Stimulated activated naive CD8-positive, alpha-beta T cell treated with anti-CD3 and anti-CD28 coated beads, Interleukin-15, amount 100 ng/mL, for 72 hours (primary cell): Measurements from ENCODE around the gene C15orf40.
"Not testable (repeated sequence)": the region's sequence is repeated elsewhere in the genome, so short reads cannot be mapped to it uniquely, and the experiment has no call there.

ENCODE experiments used
- ATAC-seq: fragments of 150-1000 bp; cut with Tn5 transposase; 2 replicates; pipeline ENCODE4 v1.10.0; 2021; ENCODE audit warnings: mild to moderate bottlenecking, moderate library complexity
- DNase-seq, 2 donors: peaks; one replicate each; pipeline ENCODE4 v3.0.0; 2021 to 2022
- H3K27ac Mint-ChIP-seq, 2 donors: one replicate each; pipeline ENCODE4 v1.8.0; 2022; ENCODE audit warnings: mild to moderate bottlenecking in 2 of 2, mixed read lengths in 2 of 2, moderate library complexity in 2 of 2
- H3K27me3 Mint-ChIP-seq: one replicate; pipeline ENCODE4 v1.8.0; 2022; ENCODE audit warnings: mixed read lengths
- H3K4me1 Mint-ChIP-seq: one replicate; pipeline ENCODE4 v1.8.0; 2022; ENCODE audit warnings: mild to moderate bottlenecking, mixed read lengths
- H3K4me3 Mint-ChIP-seq, 2 donors: one replicate each; pipeline ENCODE4 v1.8.0; 2022; ENCODE audit warnings: mild to moderate bottlenecking in 2 of 2, mixed read lengths in 2 of 2, moderate library complexity in 1 of 2
- H3K9me3 Mint-ChIP-seq, 2 donors: one replicate each; pipeline ENCODE4 v1.8.0; 2022; ENCODE audit warnings: mixed read lengths in 2 of 2

Gene C15orf40

DNA sequence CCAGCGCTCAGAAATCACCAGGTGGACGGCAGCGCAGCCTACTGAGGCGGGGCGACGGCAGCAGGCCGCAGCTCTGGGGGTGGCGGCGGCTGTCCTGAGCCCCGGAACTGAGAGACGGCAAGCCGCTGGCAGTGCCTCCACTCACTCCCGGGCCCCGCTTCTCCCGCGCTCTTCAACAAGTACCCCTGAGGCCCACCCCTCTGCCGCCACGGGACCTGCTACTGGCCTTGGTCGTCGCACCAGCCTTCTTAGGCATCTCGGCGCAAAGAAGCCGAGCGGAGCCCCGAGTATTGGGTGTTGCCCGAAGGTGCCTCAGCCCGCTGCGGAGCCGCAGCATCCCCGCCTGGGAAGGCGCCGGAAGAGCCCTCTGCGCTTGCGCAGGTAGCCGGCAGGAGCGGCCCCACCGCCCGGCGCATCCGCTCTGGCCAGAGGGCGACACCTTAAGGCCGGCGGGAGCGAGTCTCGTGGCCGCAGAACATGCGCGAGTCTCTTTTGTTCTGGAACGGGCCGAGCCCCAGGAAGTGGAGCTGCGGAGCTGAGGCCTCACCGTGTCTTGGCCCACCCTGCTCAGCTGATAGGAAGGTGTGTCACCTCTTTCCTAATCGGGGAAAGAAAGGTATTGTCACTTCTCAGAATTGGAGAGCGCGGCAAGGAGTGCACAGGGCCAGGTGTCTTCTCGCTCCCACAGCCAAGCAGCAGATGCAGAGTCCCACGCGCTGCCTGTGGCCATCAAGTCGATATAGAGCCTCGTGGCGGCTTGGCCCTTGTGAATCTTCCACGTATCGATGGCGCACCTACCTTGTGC, at the start of gene C15orf40:
Gene C15orf40 (minus strand): TSS at position 369 of the 805 bp plus-strand sequence. CDS start 32 bp downstream, at position 337.
- Mint-ChIP-seq H3K4me3 (peak within 1 kb of the TSS; percentile 88 to 96), H3K27me3 (no peaks in the 10 kb centered on the region), H3K4me1 (peaks cover 48% of the 10 kb centered on the region), H3K9me3 (peaks cover 0 to 6% of the 10 kb centered on the region in 2 donors), H3K27ac (peak within 1 kb of the TSS; percentile 54 to 93)
- ATAC-seq (peak; percentile 90), DNase-seq (peak; percentile 86 to 91)

DNA sequence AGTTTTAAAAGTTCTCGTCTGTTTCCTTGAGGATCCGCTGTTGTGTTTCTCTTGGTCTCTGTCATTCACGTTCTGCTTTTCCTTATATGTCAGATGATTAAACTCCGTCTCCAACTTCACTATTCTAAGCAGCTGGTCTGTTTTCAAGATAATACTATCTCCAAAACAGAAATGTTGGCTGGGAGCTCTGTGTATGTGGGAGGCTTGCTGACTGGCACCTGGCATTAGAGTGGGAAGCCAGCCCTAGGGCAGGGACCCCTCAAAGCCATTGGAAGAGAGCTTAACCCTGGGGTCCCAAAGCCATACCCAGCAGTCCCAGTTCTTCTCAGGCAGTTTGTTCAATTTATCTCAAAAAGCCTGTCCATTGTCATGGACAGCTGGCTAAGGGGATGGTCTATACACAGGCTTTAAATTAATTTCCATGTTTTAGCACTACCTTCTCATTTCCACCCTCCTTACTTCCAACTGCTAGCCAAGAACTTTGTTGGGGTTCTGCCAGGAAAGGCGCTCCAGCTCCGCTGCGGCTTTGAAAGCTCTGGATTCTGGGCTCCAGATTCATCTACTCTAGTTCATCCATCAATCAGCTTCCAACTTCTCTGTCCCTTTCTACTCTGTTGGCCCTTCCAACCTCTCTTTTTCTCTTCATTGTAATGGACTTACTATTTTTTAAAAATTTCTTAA, 46.4 kb upstream of the C15orf40 start:
- Mint-ChIP-seq H3K27me3 (no peaks in the 10 kb centered on the region), H3K4me3 (no peak overlapping the region), H3K27ac (peak overlapping the region in 1 of 2 donors; percentile 69), H3K4me1 (peaks cover 18% of the 10 kb centered on the region), H3K9me3 (no peaks in the 10 kb centered on the region)
- ATAC-seq (no peak), DNase-seq (no peak)

DNA sequence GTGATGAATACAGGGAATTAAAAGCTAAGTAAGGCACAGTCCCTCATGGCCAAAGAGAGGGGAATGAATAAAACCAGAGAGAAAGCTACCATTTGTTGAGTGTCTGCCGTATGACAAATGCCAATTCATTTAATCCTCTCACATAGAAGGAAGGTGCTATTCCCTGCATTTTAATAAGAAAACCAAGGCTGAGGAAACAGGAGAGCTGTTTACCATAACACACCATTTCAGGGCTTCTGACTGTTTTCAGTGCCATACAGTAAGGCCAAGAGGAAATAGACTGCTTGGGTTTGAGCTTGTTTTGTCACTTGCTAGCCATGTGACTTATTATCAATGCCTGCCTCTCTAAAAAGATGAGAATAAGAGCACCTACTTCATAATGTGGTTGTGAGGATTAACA, 45.6 kb upstream of the C15orf40 start:
- DNase-seq (no peak), ATAC-seq (no peak)
- H3K27ac Mint-ChIP-seq, result no peak overlapping the region
- peaks cover 18% of the 10 kb centered on the region for H3K4me1 Mint-ChIP-seq
- no peak overlapping the region for H3K4me3 Mint-ChIP-seq
- no peaks in the 10 kb centered on the region for H3K27me3 Mint-ChIP-seq
- no peaks in the 10 kb centered on the region for H3K9me3 Mint-ChIP-seq

DNA sequence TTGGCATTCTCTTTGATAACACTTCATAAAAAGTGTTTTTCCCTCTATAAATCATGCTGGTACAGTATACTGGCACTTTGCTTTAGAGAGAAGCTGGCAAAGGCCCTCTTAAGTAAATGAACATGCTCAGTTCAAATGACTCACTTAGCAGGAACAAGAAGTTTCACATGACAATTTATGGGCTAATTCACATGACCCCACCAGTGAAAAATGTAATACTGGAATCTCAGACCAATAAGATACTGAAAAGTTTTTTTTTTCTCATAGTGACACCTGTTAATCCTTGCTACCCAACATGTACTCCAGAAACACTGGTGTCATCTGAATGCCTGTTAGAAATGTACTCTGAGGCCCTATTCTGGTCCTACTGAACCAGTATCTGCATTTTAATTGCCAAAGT, 41.7 kb upstream of the C15orf40 start:
- DNase-seq (no peak), ATAC-seq (no peak)
- Mint-ChIP-seq H3K9me3 (no peaks in the 10 kb centered on the region), H3K4me1 (peaks cover 20% of the 10 kb centered on the region), H3K4me3 (no peak overlapping the region), H3K27ac (no peak overlapping the region), H3K27me3 (no peaks in the 10 kb centered on the region)

DNA sequence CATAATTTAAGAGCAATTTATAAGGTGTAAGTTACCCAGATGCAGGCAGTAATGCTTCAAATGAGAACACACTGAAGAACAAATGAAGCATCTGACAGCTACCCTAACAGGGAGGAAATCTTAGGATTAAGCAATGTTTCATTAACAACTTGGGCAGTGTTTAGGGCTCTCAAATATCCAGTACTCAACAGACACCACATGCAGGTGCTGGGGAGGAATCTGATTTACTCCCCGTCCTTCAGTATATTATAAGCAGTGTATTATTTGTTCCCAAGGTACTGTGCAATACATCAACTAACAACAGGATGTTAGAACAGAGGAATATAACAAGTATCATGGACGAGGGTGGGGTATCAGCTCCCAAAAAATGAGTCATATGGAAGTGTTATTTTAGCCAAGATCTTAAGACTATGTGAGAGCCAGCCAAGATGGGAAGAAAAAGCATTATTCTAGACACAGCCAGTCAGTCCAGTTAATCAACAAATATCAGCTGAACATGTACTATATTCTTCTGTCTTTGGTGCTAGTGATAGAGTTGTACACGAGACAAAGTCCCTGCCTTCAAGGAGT, 35.2 kb upstream of the C15orf40 start:
- Mint-ChIP-seq H3K4me1 (peaks cover 10% of the 10 kb centered on the region), H3K4me3 (no peak overlapping the region), H3K27me3 (no peaks in the 10 kb centered on the region), H3K9me3 (no peaks in the 10 kb centered on the region), H3K27ac (peak overlapping the region; percentile 24 to 83)
- no peak for DNase-seq
- no peak for ATAC-seq

DNA sequence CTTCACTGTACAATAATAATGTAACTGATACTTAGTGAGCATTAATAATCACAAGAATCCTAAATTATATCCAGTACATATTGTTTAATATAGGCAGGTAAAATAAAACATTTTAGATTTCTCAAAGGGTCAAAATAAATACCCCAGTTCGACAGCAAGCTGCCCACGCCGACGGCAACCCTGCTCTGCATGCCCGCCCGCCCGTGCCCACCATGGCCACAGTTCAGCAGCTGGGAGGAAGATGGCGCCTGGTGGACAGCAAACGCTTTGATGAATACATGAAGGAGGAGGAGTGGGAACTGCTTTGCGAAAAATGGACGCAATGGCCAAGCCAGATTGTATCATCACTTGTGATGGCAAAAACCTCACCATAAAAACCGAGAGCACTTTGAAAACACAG, 32.7 kb upstream of the C15orf40 start:
- Mint-ChIP-seq H3K4me3 (no peak overlapping the region), H3K9me3 (no peaks in the 10 kb centered on the region), H3K27me3 (no peaks in the 10 kb centered on the region), H3K4me1 (peaks cover 10% of the 10 kb centered on the region), H3K27ac (peak overlapping the region in 1 of 2 donors; percentile 43)
- DNase-seq (no peak), ATAC-seq (no peak)

DNA sequence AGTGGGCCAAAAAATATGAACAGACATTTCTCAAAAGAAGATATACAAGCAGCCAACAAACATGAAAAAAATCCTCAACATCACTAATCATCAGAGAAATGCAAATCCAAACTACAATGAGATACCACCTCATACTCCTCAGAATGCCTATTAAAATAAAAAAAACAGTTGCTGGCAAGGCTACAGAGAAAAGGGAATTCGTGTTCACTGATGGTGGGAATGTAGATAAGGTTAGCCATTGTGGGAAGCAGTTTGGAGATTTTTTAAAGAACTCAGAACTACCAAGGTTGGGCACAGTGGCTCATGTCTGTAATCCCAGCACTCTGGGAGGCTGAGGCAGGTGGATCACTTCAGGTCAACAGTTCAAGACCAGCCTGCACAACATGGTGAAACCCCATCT, 27.8 kb upstream of the C15orf40 start:
- ATAC-seq, result no peak
- Mint-ChIP-seq H3K27me3 (no peaks in the 10 kb centered on the region), H3K4me3 (no peak overlapping the region), H3K27ac (no peak overlapping the region), H3K9me3 (no peaks in the 10 kb centered on the region), H3K4me1 (peaks cover 34% of the 10 kb centered on the region)
- no peak for DNase-seq

DNA sequence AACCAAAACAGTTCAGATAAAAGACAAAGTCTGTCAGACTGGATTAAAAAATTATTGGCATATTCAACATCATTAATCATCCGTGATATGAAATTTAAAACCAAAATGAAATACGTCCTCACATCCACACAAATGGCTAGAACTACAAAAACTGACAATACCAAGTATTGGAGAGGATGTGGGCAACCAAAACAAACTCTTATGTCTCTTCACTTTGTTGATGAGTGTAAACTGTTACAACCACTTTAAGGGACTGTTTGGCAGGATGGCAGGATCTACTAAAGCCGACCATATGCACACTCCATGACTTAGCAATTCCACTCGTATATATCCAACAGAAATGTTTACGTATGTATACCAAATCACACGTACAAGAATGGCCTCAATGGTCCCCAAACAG, 24.8 kb upstream of the C15orf40 start:
- Mint-ChIP-seq H3K9me3 (no peaks in the 10 kb centered on the region), H3K4me1 (peaks cover 30% of the 10 kb centered on the region), H3K27me3 (no peaks in the 10 kb centered on the region), H3K4me3 (no peak overlapping the region), H3K27ac (no peak overlapping the region)
- no peak for DNase-seq
- peak; percentile 66 for ATAC-seq

DNA sequence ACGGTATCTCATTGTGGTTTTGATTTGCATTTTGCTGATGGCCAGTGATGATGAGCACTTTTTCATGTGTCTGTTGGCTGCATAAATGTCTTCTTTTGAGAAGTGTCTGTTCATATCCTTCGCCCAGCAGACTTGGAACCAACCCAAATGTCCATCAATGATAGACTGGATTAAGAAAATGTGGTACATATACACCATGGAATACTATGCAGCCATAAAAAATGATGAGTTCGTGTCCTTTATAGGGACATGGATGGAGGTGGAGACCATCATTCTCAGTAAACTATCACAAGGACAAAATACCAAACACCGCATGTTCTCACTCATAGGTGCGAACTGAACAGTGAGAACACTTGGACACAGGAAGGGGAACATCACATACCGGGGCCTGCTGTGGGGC, 19.8 kb upstream of the C15orf40 start:
- DNase-seq, ATAC-seq, H3K4me3 Mint-ChIP-seq, H3K27me3 Mint-ChIP-seq, H3K27ac Mint-ChIP-seq, H3K4me1 Mint-ChIP-seq, H3K9me3 Mint-ChIP-seq: not testable (repeated sequence)

DNA sequence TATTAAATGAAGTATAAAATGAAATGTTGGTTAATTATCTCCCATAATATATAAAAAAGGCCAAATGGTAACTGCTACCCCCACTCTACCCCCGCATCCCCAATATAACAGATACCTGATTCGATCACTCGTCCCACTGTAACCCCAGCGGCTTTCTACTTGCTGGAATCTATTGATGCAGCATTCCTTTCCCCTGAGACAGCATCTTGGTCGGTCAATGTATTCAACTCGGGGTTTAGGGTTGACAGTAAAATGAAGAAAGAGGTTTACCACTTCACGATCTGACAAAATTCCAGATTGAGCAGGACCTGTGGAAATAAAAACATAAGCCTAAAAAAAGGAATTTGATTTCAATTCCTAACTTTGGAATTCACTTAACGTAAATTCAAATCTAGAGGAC, 18.6 kb upstream of the C15orf40 start:
- H3K27ac Mint-ChIP-seq, result peak overlapping the region in 1 of 2 donors; percentile 33
- DNase-seq, result no peak
- no peak overlapping the region for H3K4me3 Mint-ChIP-seq
- no peaks in the 10 kb centered on the region for H3K9me3 Mint-ChIP-seq
- no peaks in the 10 kb centered on the region for H3K27me3 Mint-ChIP-seq
- no peaks in the 10 kb centered on the region for H3K4me1 Mint-ChIP-seq
- no peak for ATAC-seq

DNA sequence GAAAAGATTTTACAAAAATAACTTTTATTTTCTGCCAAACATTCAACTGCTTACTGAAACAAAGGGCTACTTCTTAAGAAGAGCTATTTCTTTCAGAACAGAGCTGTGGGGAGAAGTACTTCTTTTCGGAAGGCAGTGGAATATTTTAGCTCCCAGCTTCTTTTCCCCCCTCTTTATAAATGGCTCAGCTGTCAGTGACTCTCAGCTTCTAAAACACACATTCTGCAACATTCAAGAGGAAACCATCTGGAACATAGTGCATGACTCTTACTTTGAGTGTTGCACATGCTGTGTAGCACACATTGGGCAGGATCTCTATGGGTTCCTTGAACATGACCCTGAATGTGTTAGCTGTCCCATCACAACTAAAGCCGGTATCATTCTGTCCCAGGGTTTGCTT, 7.0 kb upstream of the C15orf40 start:
- DNase-seq (no peak), ATAC-seq (no peak)
- Mint-ChIP-seq H3K4me3 (no peak overlapping the region), H3K4me1 (peaks cover 13% of the 10 kb centered on the region), H3K27ac (no peak overlapping the region), H3K9me3 (no peaks in the 10 kb centered on the region), H3K27me3 (no peaks in the 10 kb centered on the region)

DNA sequence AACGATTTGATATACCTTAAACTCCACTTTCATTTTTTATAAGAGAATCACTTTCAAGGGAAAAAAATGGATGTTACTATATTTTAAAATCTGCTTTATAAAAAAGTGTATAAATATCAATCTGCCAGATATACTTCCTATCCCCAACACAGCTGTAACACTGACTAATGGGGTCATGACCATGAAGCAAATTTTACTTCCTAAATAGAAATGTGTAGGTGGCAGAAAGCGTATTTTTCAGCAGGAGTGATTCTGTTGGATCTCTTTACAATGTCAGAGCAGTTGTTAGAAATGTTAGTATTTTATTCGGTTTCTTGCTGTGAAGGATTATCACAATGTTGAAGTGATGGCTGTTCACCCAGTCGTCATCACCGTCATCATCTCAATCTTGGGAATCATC, 5.5 kb upstream of the C15orf40 start:
- Mint-ChIP-seq H3K9me3 (peaks cover 0 to 6% of the 10 kb centered on the region in 2 donors), H3K4me3 (no peak overlapping the region), H3K4me1 (peaks cover 26% of the 10 kb centered on the region), H3K27ac (no peak overlapping the region), H3K27me3 (no peaks in the 10 kb centered on the region)
- DNase-seq (no peak), ATAC-seq (no peak)

DNA sequence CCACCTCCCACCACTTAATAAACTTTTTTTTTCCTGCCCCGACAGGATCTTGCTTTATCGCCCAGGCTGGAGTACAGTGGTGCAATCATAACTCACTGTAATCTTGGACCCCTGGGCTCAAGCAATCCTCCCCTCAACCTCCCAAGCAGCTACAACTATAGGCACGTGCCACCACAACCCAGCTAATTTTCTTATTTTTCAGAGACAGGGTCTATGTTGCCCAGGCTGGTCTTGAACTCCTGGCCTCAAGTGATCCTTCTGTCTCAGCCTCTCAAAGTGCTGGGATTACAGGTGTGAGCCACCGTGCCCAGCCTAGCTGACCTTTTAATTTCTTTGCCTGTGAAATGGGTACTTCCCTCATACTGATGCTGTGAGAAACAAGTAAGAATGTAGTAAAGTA, 3.9 kb upstream of the C15orf40 start:
- no peak overlapping the region for H3K4me3 Mint-ChIP-seq
- DNase-seq (no peak), ATAC-seq (no peak)
- peaks cover 34% of the 10 kb centered on the region for H3K4me1 Mint-ChIP-seq
- peak overlapping the region in 1 of 2 donors; percentile 23 for H3K27ac Mint-ChIP-seq
- H3K9me3 Mint-ChIP-seq, result peaks cover 0 to 6% of the 10 kb centered on the region in 2 donors
- H3K27me3 Mint-ChIP-seq, result no peaks in the 10 kb centered on the region

DNA sequence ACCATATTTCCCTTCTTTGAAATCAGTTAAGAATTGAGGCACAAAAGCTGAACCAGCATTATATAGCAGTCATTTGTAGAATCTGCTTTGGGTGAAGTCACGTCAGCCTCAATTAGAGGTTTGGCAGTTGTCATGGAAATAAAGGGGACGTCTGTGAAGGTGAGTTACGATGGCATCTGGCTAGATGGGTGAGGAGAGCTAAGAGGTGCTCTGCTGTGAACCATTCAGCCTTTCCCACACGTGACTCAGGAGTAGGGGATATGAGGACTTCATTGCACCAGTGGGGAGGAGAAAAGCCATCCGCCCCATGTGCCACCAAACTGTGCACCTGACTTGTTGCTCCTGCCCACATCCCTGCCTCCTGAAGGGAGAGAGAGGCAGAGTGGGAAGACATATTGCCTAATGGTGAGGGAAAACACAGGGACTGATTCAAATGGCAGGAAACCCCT, 2.8 kb upstream of the C15orf40 start:
- no peak overlapping the region for H3K4me3 Mint-ChIP-seq
- DNase-seq (no peak), ATAC-seq (no peak)
- H3K9me3 Mint-ChIP-seq, result peaks cover 0 to 6% of the 10 kb centered on the region in 2 donors
- no peaks in the 10 kb centered on the region for H3K27me3 Mint-ChIP-seq
- H3K4me1 Mint-ChIP-seq, result peaks cover 43% of the 10 kb centered on the region
- no peak overlapping the region for H3K27ac Mint-ChIP-seq

DNA sequence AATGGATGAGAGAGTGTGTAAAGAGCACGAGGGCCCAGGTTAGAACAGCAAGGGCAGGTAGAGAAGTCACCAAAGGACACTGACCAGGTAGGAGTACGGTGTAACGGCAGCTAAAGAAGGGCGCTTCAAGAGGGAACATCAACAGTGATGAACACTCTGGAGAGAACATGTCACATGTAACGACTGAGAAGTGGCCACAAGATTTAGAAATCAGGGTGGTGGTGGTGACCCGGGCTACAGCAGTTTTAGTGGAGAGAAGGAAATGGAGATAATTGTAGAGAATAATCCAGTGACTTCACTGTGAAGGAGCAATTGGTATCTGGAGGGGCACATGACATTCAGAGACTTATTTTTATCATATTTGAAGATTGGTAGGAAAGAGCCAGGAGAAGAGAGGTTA, 1.2 kb upstream of the C15orf40 start:
- Mint-ChIP-seq H3K4me1 (peaks cover 43% of the 10 kb centered on the region), H3K27me3 (no peaks in the 10 kb centered on the region), H3K9me3 (peaks cover 0 to 6% of the 10 kb centered on the region in 2 donors), H3K27ac (peak overlapping the region in 1 of 2 donors; percentile 0), H3K4me3 (peak overlapping the region; percentile 88 to 96)
- ATAC-seq (no peak), DNase-seq (no peak)

DNA sequence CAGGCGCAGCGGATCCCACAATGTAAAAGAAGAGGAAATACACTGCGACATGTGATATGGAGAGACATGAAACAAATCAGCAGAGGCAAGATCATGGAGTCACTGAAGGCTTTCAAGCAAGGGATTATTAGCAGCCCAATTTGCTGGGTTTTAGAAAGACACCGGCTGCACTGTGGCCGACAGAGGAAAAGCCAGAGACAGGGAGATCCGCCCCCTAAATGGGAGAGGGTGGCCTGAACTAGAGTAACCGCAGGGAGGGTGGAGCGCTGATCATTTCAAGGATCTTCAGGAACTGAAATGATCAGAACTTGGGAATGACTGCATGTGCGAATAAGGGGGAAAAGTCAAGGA, 612 bp upstream of the C15orf40 start:
- ATAC-seq (peak; percentile 1), DNase-seq (no peak)
- Mint-ChIP-seq H3K4me1 (peaks cover 46% of the 10 kb centered on the region), H3K4me3 (peak overlapping the region; percentile 88 to 96), H3K27me3 (no peaks in the 10 kb centered on the region), H3K9me3 (peaks cover 0 to 6% of the 10 kb centered on the region in 2 donors), H3K27ac (peak overlapping the region; percentile 4 to 92)
